CD14-positive monocyte (primary cell): Measurements from ENCODE around the gene TSPEAR. TPM values are rescaled to one million over a fixed set of nuclear protein-coding genes. Genes with fewer than 3 reads are reported as not detected.

Experiments
- DNase-seq, 3 donors: peaks; one replicate each; pipeline ENCODE4 v3.0.0-alpha.2; 2011 to 2022
- H2AFZ ChIP-seq: 2 replicates; pipeline ENCODE4 v1.6.0; 2012; ENCODE audit warnings: mild to moderate bottlenecking, low read depth, low read length, inconsistent platforms; ENCODE audit not compliant: insufficient read depth, poor library complexity, severe bottlenecking
- H3K27ac ChIP-seq, 2 donors: 1 replicate in 1 of 2; 2 replicates in 1 of 2; pipeline ENCODE4 v1.5.1; 2012 to 2013; ENCODE audit warnings: low read length in 2 of 2, control low read depth in 1 of 2, inconsistent platforms in 1 of 2, low read depth in 1 of 2, mild to moderate bottlenecking in 1 of 2
- H3K27me3 ChIP-seq, 2 donors: one replicate each; pipeline versions ENCODE4 v1.6.0 to v1.6.1; 2011 to 2013; ENCODE audit warnings: low read length in 2 of 2; ENCODE audit not compliant: control insufficient read depth in 2 of 2, insufficient read depth in 2 of 2
- H3K36me3 ChIP-seq, 2 donors: replicated peaks in 1 of 2; 1 replicate in 1 of 2; 2 replicates in 1 of 2; pipeline versions ENCODE4 v1.5.1 to v1.6.1; 2012 to 2013; ENCODE audit warnings: low read length in 2 of 2, control low read depth in 1 of 2, inconsistent platforms in 1 of 2, mild to moderate bottlenecking in 1 of 2; ENCODE audit not compliant: insufficient read depth in 2 of 2, control insufficient read depth in 1 of 2
- H3K4me1 ChIP-seq, 2 donors: 1 replicate in 1 of 2; 2 replicates in 1 of 2; pipeline versions ENCODE4 v1.5.1 to v1.6.1; 2012 to 2013; ENCODE audit warnings: low read length in 2 of 2, control low read depth in 1 of 2, inconsistent platforms in 1 of 2, mild to moderate bottlenecking in 1 of 2, moderate library complexity in 1 of 2; ENCODE audit not compliant: insufficient read depth in 2 of 2, control insufficient read depth in 1 of 2
- H3K4me2 ChIP-seq: replicated peaks from 2 replicates; pipeline ENCODE3; 2012; ENCODE audit warnings: low read length, moderate library complexity, mild to moderate bottlenecking; ENCODE audit not compliant: poor library complexity, severe bottlenecking; ENCODE audit errors: extremely low read depth
- H3K4me3 ChIP-seq, 3 experiments: fragments of 200-600 bp in 1 of 3; sonication (generic) in 1 of 3; replicated peaks in 1 of 3; 1 replicate in 2 of 3; 2 replicates in 1 of 3; pipeline ENCODE4 v1.5.1; 2011 to 2013; ENCODE audit warnings: low read length in 3 of 3, mild to moderate bottlenecking in 3 of 3, control low read depth in 2 of 3, low read depth in 2 of 3, inconsistent platforms in 1 of 3, moderate library complexity in 1 of 3
- H3K79me2 ChIP-seq: 2 replicates; pipeline ENCODE4 v1.6.0; 2012; ENCODE audit warnings: mild to moderate bottlenecking, control low read depth, inconsistent platforms, low read length, moderate library complexity; ENCODE audit not compliant: insufficient read depth
- H3K9ac ChIP-seq: 2 replicates; pipeline ENCODE4 v1.6.0; 2017; ENCODE audit warnings: low read length, mild to moderate bottlenecking; ENCODE audit not compliant: insufficient read depth, poor library complexity, severe bottlenecking
- H3K9me3 ChIP-seq, 2 donors: replicated peaks in 1 of 2; 1 replicate in 1 of 2; 2 replicates in 1 of 2; pipeline versions ENCODE4 v1.5.1 to v1.6.1; 2012 to 2013; ENCODE audit warnings: low read length in 2 of 2, control low read depth in 1 of 2; ENCODE audit not compliant: control insufficient read depth in 1 of 2, insufficient read depth in 1 of 2
- H4K20me1 ChIP-seq: 2 replicates; pipeline ENCODE4 v1.6.0; 2012; ENCODE audit warnings: mild to moderate bottlenecking, low read length, control low read depth, moderate library complexity; ENCODE audit not compliant: insufficient read depth
- H3K27ac Mint-ChIP-seq, 7 donors: one replicate each; pipeline ENCODE4 v1.8.0; 2020; ENCODE audit warnings: mild to moderate bottlenecking in 7 of 7, mixed read lengths in 7 of 7, moderate library complexity in 6 of 7, inconsistent platforms in 2 of 7
- H3K27me3 Mint-ChIP-seq, 3 donors: one replicate each; pipeline ENCODE4 v1.8.0; 2021 to 2022; ENCODE audit warnings: low read depth in 3 of 3, mild to moderate bottlenecking in 3 of 3, mixed read lengths in 3 of 3, moderate library complexity in 3 of 3, inconsistent platforms in 1 of 3
- H3K36me3 Mint-ChIP-seq, 2 donors: one replicate each; pipeline ENCODE4 v1.8.0; 2020; ENCODE audit warnings: mixed read lengths in 2 of 2, inconsistent platforms in 1 of 2, mild to moderate bottlenecking in 1 of 2
- H3K4me1 Mint-ChIP-seq: one replicate; pipeline ENCODE4 v1.8.0; 2020; ENCODE audit warnings: mild to moderate bottlenecking, mixed read lengths
- H3K4me3 Mint-ChIP-seq, 2 donors: one replicate each; pipeline ENCODE4 v1.8.0; 2020; ENCODE audit warnings: mild to moderate bottlenecking in 2 of 2, mixed read lengths in 2 of 2, moderate library complexity in 1 of 2
- H3K9me3 Mint-ChIP-seq, 7 donors: one replicate each; pipeline ENCODE4 v1.8.0; 2020 to 2022; ENCODE audit warnings: mixed read lengths in 7 of 7, mild to moderate bottlenecking in 6 of 7, moderate library complexity in 6 of 7, inconsistent platforms in 2 of 7
- CTCF ChIP-seq: fragments of 200-600 bp; IDR thresholded peaks from one replicate; pipeline ENCODE4 v1.8.0; 2022; ENCODE audit warnings: antibody characterized with exemption, mild to moderate bottlenecking
- WGBS: methylation state at CpG from one replicate; pipeline ENCODE4 v1.1.5; 2013; ENCODE audit warnings: missing lambda C conversion rate; ENCODE audit not compliant: insufficient coverage; 5-methylcytosine and 5-hydroxymethylcytosine counted together
- intact Hi-C, 2 donors: fragments of 100-400 bp; cut with micrococcal nuclease; formaldehyde crosslinking; loops; one replicate each; pipeline versions ENCODE4 v1.15.0 to v1.15.1; 2023
- polyA plus RNA-seq, 3 donors: library from polyadenylated mRNA; depleted of rRNA in 1 of 3; unstranded in 2 of 3; stranded (reverse) in 1 of 3; fragments of 300-500 nt in 2 of 3; fragments of >200 nt in 1 of 3; fragmentation: Illumina TruSeq in 2 of 3; gene quantifications; 1 replicate in 2 of 3; 2 replicates in 1 of 3; pipeline ENCODE4 v1.2.3, GENCODE V29; 2012 to 2021

Gene TSPEAR
- polyA plus RNA-seq, 3 donors, result not detected

- peaks cover 0 to 16% (median 6%) of the 10 kb centered on the region in 7 donors for H3K9me3 Mint-ChIP-seq
- TF ChIP-seq CTCF, result no peak
- H3K4me1 Mint-ChIP-seq, result no peaks in the 10 kb centered on the region
- H3K4me3 Mint-ChIP-seq, result no peak overlapping the region
- H3K9me3 ChIP-seq, result peaks cover 0 to 10% of the 10 kb centered on the region in 2 donors
- intact Hi-C loops, result no loop called here
- no peak overlapping the region for H3K9ac ChIP-seq
- no peaks in the 10 kb centered on the region for H4K20me1 ChIP-seq
- H3K27me3 ChIP-seq, result peaks cover 38 to 82% of the 10 kb centered on the region in 2 donors
- H3K27me3 Mint-ChIP-seq, result peaks cover 67 to 87% (median 76%) of the 10 kb centered on the region in 3 donors
- H3K27ac ChIP-seq, result no peak overlapping the region
- no peak overlapping the region for H3K27ac Mint-ChIP-seq
- H3K36me3 ChIP-seq, result no peaks in the 10 kb centered on the region
- DNase-seq, result no peak
- H3K79me2 ChIP-seq, result no peaks in the 10 kb centered on the region
- 47% methylated on average over 5 of the region's 6 CpGs for WGBS
- H2AFZ ChIP-seq, result no peak overlapping the region
- peaks cover 0 to 2% of the 10 kb centered on the region in 2 donors for H3K36me3 Mint-ChIP-seq
- no peak overlapping the region for H3K4me2 ChIP-seq
- no peaks in the 10 kb centered on the region for H3K4me1 ChIP-seq
- no peak overlapping the region for H3K4me3 ChIP-seq
Observed at GRCh38 chr21:44718571-44718970, 7.2 kb upstream of the TSPEAR start.

- H3K4me3 ChIP-seq, result no peak overlapping the region
- H3K9me3 ChIP-seq, result peaks cover 0 to 15% of the 10 kb centered on the region in 2 donors
- H3K9me3 Mint-ChIP-seq, result peaks cover 0 to 16% (median 6%) of the 10 kb centered on the region in 7 donors
- no peak overlapping the region for H2AFZ ChIP-seq
- H3K4me1 ChIP-seq, result no peaks in the 10 kb centered on the region
- H3K4me1 Mint-ChIP-seq, result no peaks in the 10 kb centered on the region
- no peak overlapping the region for H3K4me2 ChIP-seq
- no peak overlapping the region for H3K9ac ChIP-seq
- intact Hi-C loops, result no loop called here
- H3K27ac ChIP-seq, result no peak overlapping the region
- H3K27me3 Mint-ChIP-seq, result peaks cover 67 to 87% (median 76%) of the 10 kb centered on the region in 3 donors
- H3K79me2 ChIP-seq, result no peaks in the 10 kb centered on the region
- H3K27me3 ChIP-seq, result peaks cover 38 to 82% of the 10 kb centered on the region in 2 donors
- TF ChIP-seq CTCF, result no peak
- no peaks in the 10 kb centered on the region for H4K20me1 ChIP-seq
- H3K36me3 Mint-ChIP-seq, result peaks cover 0 to 2% of the 10 kb centered on the region in 2 donors
- no peak overlapping the region for H3K4me3 Mint-ChIP-seq
- no peak for DNase-seq
- H3K36me3 ChIP-seq, result no peaks in the 10 kb centered on the region
- 55% methylated on average over 1 of the region's 2 CpGs for WGBS
- peak overlapping the region in 1 of 7 donors; percentile 31 for H3K27ac Mint-ChIP-seq
Observed at GRCh38 chr21:44718093-44718492, 6.7 kb upstream of the TSPEAR start.
